Thoracic aorta (tissue), 2 donors: ENCODE data around the gene TNN. TPM values are rescaled to one million over a fixed set of nuclear protein-coding genes. Genes with fewer than 3 reads are reported as not detected.
"Not testable (repeated sequence)": the region's sequence is repeated elsewhere in the genome, so short reads cannot be mapped to it uniquely, and the experiment has no call there.

Source experiments
- ATAC-seq: fragments of 150-250 bp; one replicate; pipeline ENCODE4 v1.8.0; 2017; ENCODE audit warnings: low read depth; ENCODE audit not compliant: insufficient number of reproducible peaks, low FRiP score
- DNase-seq: peaks from one replicate; pipeline ENCODE4 v3.0.0-alpha.2; 2020; ENCODE audit warnings: low spot score
- H3K27ac ChIP-seq, 2 donors: fragments of 200-600 bp; sonication (generic); 1 replicate in 1 of 2; 2 replicates in 1 of 2; pipeline ENCODE4 v1.5.1; 2016; ENCODE audit warnings: mild to moderate bottlenecking in 2 of 2, moderate library complexity in 2 of 2
- H3K27me3 ChIP-seq: fragments of 200-600 bp; sonication (generic); replicated peaks from 2 replicates; pipeline ENCODE4 v1.6.0; 2016; ENCODE audit warnings: mild to moderate bottlenecking; ENCODE audit not compliant: insufficient read depth
- H3K36me3 ChIP-seq: fragments of 200-600 bp; sonication (generic); one replicate; pipeline ENCODE4 v1.5.1; 2016
- H3K4me1 ChIP-seq, 2 donors: fragments of 200-600 bp; sonication (generic); 1 replicate in 1 of 2; 2 replicates in 1 of 2; pipeline versions ENCODE4 v1.5.1 to v1.6.0; 2016; ENCODE audit warnings: low read depth in 2 of 2, mild to moderate bottlenecking in 1 of 2; ENCODE audit not compliant: control insufficient read depth in 1 of 2
- H3K4me3 ChIP-seq: fragments of 200-600 bp; sonication (generic); 2 replicates; pipeline ENCODE4 v1.5.1; 2016; ENCODE audit warnings: mild to moderate bottlenecking
- H3K9me3 ChIP-seq: fragments of 200-600 bp; sonication (generic); 2 replicates; pipeline ENCODE4 v1.5.1; 2016
- CTCF ChIP-seq: fragments of 200-600 bp; sonication (generic); IDR thresholded peaks from one replicate; pipeline ENCODE4 v1.5.1; 2019; ENCODE audit warnings: antibody characterized with exemption
- total RNA-seq, 2 donors: library from RNA; depleted of rRNA; stranded (reverse); fragments of >200 nt; gene quantifications; one replicate each; pipeline versions ENCODE4 v1.1.0 to v1.2.3, GENCODE V29; 2016

The TNN gene
- total RNA-seq: not detected

GRCh38 chr1:175067362-175068106 lies at the start of gene TNN:
TSS of gene TNN (plus strand) at chr1:175067833. CDS start at chr1:175077419, 9,586 bp downstream.
- no peak within 1 kb of the TSS for H3K4me3 ChIP-seq
- no peaks in the 10 kb centered on the region for H3K36me3 ChIP-seq
- H3K9me3 ChIP-seq: no peaks in the 10 kb centered on the region
- no peaks in the 10 kb centered on the region for H3K27me3 ChIP-seq
- H3K27ac ChIP-seq: no peak within 1 kb of the TSS
- H3K4me1 ChIP-seq: peaks cover 5 to 6% of the 10 kb centered on the region in 2 donors
- TF ChIP-seq CTCF: no peak
- ATAC-seq (no peak), DNase-seq (no peak)

GRCh38 chr1:175019524-175019923 lies 48.1 kb upstream of the TNN start:
- Histone ChIP-seq H3K36me3 (peaks cover 28% of the 10 kb centered on the region), H3K4me1 (peaks cover 5 to 13% of the 10 kb centered on the region in 2 donors), H3K27me3 (no peaks in the 10 kb centered on the region), H3K4me3 (no peak overlapping the region), H3K27ac (no peak overlapping the region), H3K9me3 (no peaks in the 10 kb centered on the region)
- TF ChIP-seq CTCF: no peak
- DNase-seq (no peak), ATAC-seq (no peak)

- peaks cover 2% of the 10 kb centered on the region for H3K36me3 ChIP-seq
- DNase-seq: peak; percentile 98
- H3K27ac ChIP-seq: peak within 1 kb of the TSS; percentile 82 to 89
- no peak for TF ChIP-seq CTCF
- peak within 1 kb of the TSS; percentile 98 for H3K4me3 ChIP-seq
- H3K4me1 ChIP-seq: peaks cover 5 to 13% of the 10 kb centered on the region in 2 donors
- no peaks in the 10 kb centered on the region for H3K27me3 ChIP-seq
- H3K9me3 ChIP-seq: no peaks in the 10 kb centered on the region
- ATAC-seq: peak; percentile 99
Observed at GRCh38 chr1:175023043-175023921, 44.4 kb upstream of the TNN start, which contains the start of gene MRPS14. TSS of gene MRPS14 (minus strand) at chr1:175023425. CDS start at chr1:175023408, 17 bp downstream.

- H3K4me1 ChIP-seq: peaks cover 5 to 13% of the 10 kb centered on the region in 2 donors
- peak overlapping the region; percentile 82 to 89 for H3K27ac ChIP-seq
- H3K4me3 ChIP-seq: peak overlapping the region; percentile 98
- DNase-seq, H3K27me3 ChIP-seq, H3K9me3 ChIP-seq, H3K36me3 ChIP-seq, ATAC-seq: not testable (repeated sequence)
Observed at GRCh38 chr1:175023922-175024242, 43.8 kb upstream of the TNN start.

- DNase-seq: no peak
- no peak for TF ChIP-seq CTCF
- no peaks in the 10 kb centered on the region for H3K36me3 ChIP-seq
- no peak overlapping the region for H3K4me3 ChIP-seq
- H3K27ac ChIP-seq: no peak overlapping the region
- ATAC-seq: no peak
- H3K27me3 ChIP-seq: no peaks in the 10 kb centered on the region
- H3K4me1 ChIP-seq: peaks cover 5 to 13% of the 10 kb centered on the region in 2 donors
- H3K9me3 ChIP-seq: no peaks in the 10 kb centered on the region
Observed at GRCh38 chr1:175024773-175025172, 42.9 kb upstream of the TNN start.
